HepG2 (cell line): ENCODE data around the gene PLS1. TPM values are rescaled to one million over a fixed set of nuclear protein-coding genes. Genes with fewer than 3 reads are reported as not detected.
A peak's percentile ranks its signal among the peaks of the same experiment; 100 is the strongest.

ENCODE experiments used
- BRD4 ChIP-seq: sonication (generic); formaldehyde crosslinking; IDR thresholded peaks from 2 replicates; pipeline ENCODE4 v1.4.0; 2020; ENCODE audit warnings: missing genetic modification reagents
- DNMT1 ChIP-seq: sonication (generic); formaldehyde crosslinking; IDR thresholded peaks from 2 replicates; pipeline ENCODE4 v1.5.1; 2020; ENCODE audit warnings: mild to moderate bottlenecking, missing genetic modification reagents
- ELF3 ChIP-seq: IDR thresholded peaks from 2 replicates; pipeline ENCODE4 v1.6.1; 2016; ENCODE audit warnings: missing genetic modification reagents, missing compliant biosample characterization
- ETV5 ChIP-seq: IDR thresholded peaks from 2 replicates; pipeline ENCODE4 v1.6.1; 2018; ENCODE audit warnings: missing biosample characterization, missing genetic modification reagents, inconsistent platforms, borderline replicate concordance
- HDAC1 ChIP-seq: sonication (generic); formaldehyde crosslinking; IDR thresholded peaks from 2 replicates; pipeline ENCODE4 v1.5.1; 2020; ENCODE audit warnings: mild to moderate bottlenecking, missing genetic modification reagents
- HNF4A ChIP-seq: sonication (generic); formaldehyde crosslinking; IDR thresholded peaks from 2 replicates; pipeline ENCODE4 v1.4.0; 2020; ENCODE audit warnings: missing genetic modification reagents
- MTF2 ChIP-seq: sonication (generic); formaldehyde crosslinking; IDR thresholded peaks from 2 replicates; pipeline ENCODE4 v1.5.0; 2020; ENCODE audit warnings: missing genetic modification reagents, borderline replicate concordance
- NAIF1 ChIP-seq: sonication (generic); formaldehyde crosslinking; IDR thresholded peaks from 2 replicates; pipeline ENCODE4 v1.5.0; 2020; ENCODE audit warnings: mild to moderate bottlenecking, missing genetic modification reagents, borderline replicate concordance
- NCOR1 ChIP-seq: fragments of 200-600 bp; sonication (generic); IDR thresholded peaks from 2 replicates; pipeline ENCODE4 v1.7.0; 2017; ENCODE audit warnings: antibody characterized with exemption, low read length, borderline replicate concordance
- NFIC ChIP-seq: IDR thresholded peaks from 2 replicates; pipeline ENCODE4 v1.6.1; 2012; ENCODE audit warnings: mild to moderate bottlenecking, low read length, inconsistent platforms
- PAX8 ChIP-seq: sonication (generic); formaldehyde crosslinking; IDR thresholded peaks from 2 replicates; pipeline ENCODE4 v1.8.0; 2022; ENCODE audit warnings: mild to moderate bottlenecking, missing genetic modification reagents, borderline replicate concordance
- PITX1 ChIP-seq: sonication (generic); formaldehyde crosslinking; IDR thresholded peaks from 2 replicates; pipeline ENCODE4 v1.5.1; 2020; ENCODE audit warnings: mild to moderate bottlenecking, missing genetic modification reagents
- SKI ChIP-seq: fragments of 450-650 bp; IDR thresholded peaks from one replicate; pipeline ENCODE4 v1.6.1; 2018; ENCODE audit warnings: mild to moderate bottlenecking; ENCODE audit not compliant: partially characterized antibody
- SYNCRIP ChIP-seq: fragments of 200-400 bp; formaldehyde crosslinking; IDR thresholded peaks from 2 replicates; pipeline ENCODE4 v1.6.1; 2018; ENCODE audit warnings: mild to moderate bottlenecking, low read depth, low read length; ENCODE audit not compliant: insufficient read depth
- YEATS4 ChIP-seq: sonication (generic); formaldehyde crosslinking; IDR thresholded peaks from 2 replicates; pipeline ENCODE4 v1.4.0; 2020; ENCODE audit warnings: missing genetic modification reagents, borderline replicate concordance
- ZC3H13 ChIP-seq: sonication (generic); formaldehyde crosslinking; IDR thresholded peaks from 2 replicates; pipeline ENCODE4 v1.8.1; 2023; ENCODE audit warnings: mild to moderate bottlenecking, missing genetic modification reagents, moderate library complexity
- ZFX ChIP-seq: sonication (generic); formaldehyde crosslinking; IDR thresholded peaks from 2 replicates; pipeline ENCODE4 v1.4.0; 2020; ENCODE audit warnings: mild to moderate bottlenecking, low read depth, missing genetic modification reagents, moderate library complexity
- ZNF230 ChIP-seq: sonication (generic); formaldehyde crosslinking; IDR thresholded peaks from 2 replicates; pipeline ENCODE4 v1.4.0; 2020; ENCODE audit warnings: mild to moderate bottlenecking, missing genetic modification reagents
- ZNF274 ChIP-seq: sonication (generic); formaldehyde crosslinking; IDR thresholded peaks from 2 replicates; pipeline ENCODE4 v1.5.1; 2020; ENCODE audit warnings: mild to moderate bottlenecking, missing genetic modification reagents
- ZNF317 ChIP-seq: sonication (generic); formaldehyde crosslinking; IDR thresholded peaks from 2 replicates; pipeline ENCODE4 v1.5.0; 2020; ENCODE audit warnings: mild to moderate bottlenecking, missing genetic modification reagents
- ZNF337 ChIP-seq: sonication (generic); formaldehyde crosslinking; IDR thresholded peaks from 2 replicates; pipeline ENCODE4 v1.5.1; 2020; ENCODE audit warnings: missing genetic modification reagents, low read depth, mild to moderate bottlenecking, borderline replicate concordance
- ZNF382 ChIP-seq: sonication (generic); formaldehyde crosslinking; IDR thresholded peaks from 2 replicates; pipeline ENCODE4 v1.5.0; 2020; ENCODE audit warnings: missing genetic modification reagents, mild to moderate bottlenecking, borderline replicate concordance
- ZNF549 ChIP-seq: sonication (generic); formaldehyde crosslinking; IDR thresholded peaks from 2 replicates; pipeline ENCODE4 v1.5.0; 2020; ENCODE audit warnings: missing genetic modification reagents
- ZNF629 ChIP-seq: sonication (generic); formaldehyde crosslinking; conservative IDR thresholded peaks from 2 replicates; pipeline ENCODE4 v1.5.0; 2020; ENCODE audit warnings: missing genetic modification reagents
- ZNF670 ChIP-seq: sonication (generic); formaldehyde crosslinking; IDR thresholded peaks from 2 replicates; pipeline ENCODE4 v1.8.0; 2022; ENCODE audit warnings: mild to moderate bottlenecking, missing genetic modification reagents, borderline replicate concordance
- ZNF839 ChIP-seq: sonication (generic); formaldehyde crosslinking; IDR thresholded peaks from 2 replicates; pipeline ENCODE4 v1.4.0; 2020; ENCODE audit warnings: missing genetic modification reagents, mild to moderate bottlenecking, borderline replicate concordance
- ZSCAN22 ChIP-seq: sonication (generic); formaldehyde crosslinking; IDR thresholded peaks from 2 replicates; pipeline ENCODE4 v1.4.0; 2020; ENCODE audit warnings: mild to moderate bottlenecking, missing genetic modification reagents
- polyA plus RNA-seq, 8 experiments: library from polyadenylated mRNA; depleted of rRNA in 3 of 8; stranded (reverse) in 7 of 8; unstranded in 1 of 8; fragments of >200 nt; fragmentation: Illumina TruSeq in 4 of 8; extraction: Trizol in 4 of 8; gene quantifications; 2 replicates each; pipeline versions ENCODE4 v1.2.1 to v1.2.3, GENCODE V29; 2011 to 2016; ENCODE audit warnings: low read depth in 4 of 8, missing spikeins in 1 of 8, mixed read lengths in 1 of 8; ENCODE audit not compliant: insufficient read depth in 1 of 8
- total RNA-seq, 5 experiments: library from RNA; depleted of rRNA; stranded (reverse); fragments of >200 nt; fragmentation: Illumina TruSeq; extraction: Trizol; gene quantifications; 2 replicates each; pipeline ENCODE4 v1.2.3, GENCODE V29; 2016; ENCODE audit warnings: low read depth in 1 of 5
- TF ChIP-seq, protein P1 (sequence below): IDR thresholded peaks from 2 replicates; pipeline ENCODE4 v1.6.1; 2016
- TF ChIP-seq, protein P2 (sequence below): sonication (generic); formaldehyde crosslinking; IDR thresholded peaks from 2 replicates; pipeline ENCODE4 v1.8.1; 2023; ENCODE audit warnings: mild to moderate bottlenecking, missing genetic modification reagents
- TF ChIP-seq, protein P3 (sequence below): IDR thresholded peaks from 2 replicates; pipeline ENCODE4 v1.6.1; 2016

PLS1 gene
- total and polyA plus RNA-seq, 2 of the 13 experiments (the other 11 are each of a cell fraction or from before 2014, with no cell fraction given): 11.2 to 21.1 TPM

DNA sequence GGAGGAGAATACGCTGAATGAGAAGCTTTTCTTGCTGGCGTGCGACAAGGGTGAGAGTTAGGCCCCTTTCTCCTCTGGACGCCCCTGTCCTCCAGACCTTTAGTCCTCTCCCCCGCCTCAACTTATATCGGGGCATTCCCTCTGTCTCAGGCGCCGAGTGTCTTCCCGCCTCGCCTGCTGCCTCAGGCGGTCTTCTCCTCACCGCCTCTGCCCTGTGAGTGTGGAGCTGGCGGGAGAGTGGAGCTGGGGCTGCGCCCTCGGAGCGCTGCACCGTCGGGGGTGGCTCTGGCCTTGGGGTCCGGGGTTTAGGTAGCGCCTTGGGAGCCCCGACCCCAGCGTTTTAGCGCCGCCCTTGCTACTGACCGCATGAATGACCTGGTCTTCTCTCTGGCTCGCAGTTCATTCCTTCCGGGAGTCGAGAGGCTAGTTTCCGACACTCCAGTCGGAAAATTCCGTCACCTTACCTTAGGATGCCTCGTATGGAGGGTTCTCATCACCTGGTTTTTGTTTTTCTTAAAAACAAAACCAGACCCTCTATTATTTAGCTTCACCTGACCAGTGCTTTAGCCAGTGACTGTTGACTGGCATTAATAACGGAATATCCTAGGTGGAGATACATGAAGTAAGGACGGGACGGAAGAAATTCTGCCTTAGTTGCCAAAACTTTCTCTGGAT lies 128.6 kb downstream of the PLS1 start (continued):
- TF ChIP-seq, protein P1, sequence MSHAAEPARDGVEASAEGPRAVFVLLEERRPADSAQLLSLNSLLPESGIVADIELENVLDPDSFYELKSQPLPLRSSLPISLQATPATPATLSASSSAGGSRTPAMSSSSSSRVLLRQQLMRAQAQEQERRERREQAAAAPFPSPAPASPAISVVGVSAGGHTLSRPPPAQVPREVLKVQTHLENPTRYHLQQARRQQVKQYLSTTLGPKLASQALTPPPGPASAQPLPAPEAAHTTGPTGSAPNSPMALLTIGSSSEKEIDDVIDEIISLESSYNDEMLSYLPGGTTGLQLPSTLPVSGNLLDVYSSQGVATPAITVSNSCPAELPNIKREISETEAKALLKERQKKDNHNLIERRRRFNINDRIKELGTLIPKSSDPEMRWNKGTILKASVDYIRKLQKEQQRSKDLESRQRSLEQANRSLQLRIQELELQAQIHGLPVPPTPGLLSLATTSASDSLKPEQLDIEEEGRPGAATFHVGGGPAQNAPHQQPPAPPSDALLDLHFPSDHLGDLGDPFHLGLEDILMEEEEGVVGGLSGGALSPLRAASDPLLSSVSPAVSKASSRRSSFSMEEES (CRISPR knock-in tag): no peak
- peak; percentile 25; the same call in 1 of the 2 replicates for TF ChIP-seq HNF4A (CRISPR knock-in tag)
- peak; percentile 52; the same call in 1 of the 2 replicates for TF ChIP-seq ZNF230 (CRISPR knock-in tag)
- TF ChIP-seq ZNF549 (CRISPR knock-in tag): no peak
- peak; percentile 94 for TF ChIP-seq ZC3H13 (CRISPR knock-in tag)
- peak; percentile 15 for TF ChIP-seq SKI
- TF ChIP-seq ZNF274 (CRISPR knock-in tag): 0 out of 2 replicates have a peak, but pooled peaks have one; percentile 37
- peak; percentile 28; the same call in 1 of the 2 replicates for TF ChIP-seq ETV5
- no peak; the same call in 1 of the 2 replicates for TF ChIP-seq MTF2 (CRISPR knock-in tag)
- TF ChIP-seq PAX8 (CRISPR knock-in tag): no peak
- no peak; the same call in 1 of the 2 replicates for TF ChIP-seq NCOR1
- no peak for TF ChIP-seq ZNF382
- 0 out of 2 replicates have a peak, but pooled peaks have one; percentile 8 for TF ChIP-seq DNMT1 (CRISPR knock-in tag)
- peak; percentile 45; the same call in 1 of the 2 replicates for TF ChIP-seq YEATS4 (CRISPR knock-in tag)
- TF ChIP-seq SYNCRIP: no peak
- TF ChIP-seq NAIF1 (CRISPR knock-in tag): 0 out of 2 replicates have a peak, but pooled peaks have one; percentile 36
- TF ChIP-seq ZNF629 (CRISPR knock-in tag): no peak
- TF ChIP-seq ZFX (CRISPR knock-in tag): peak; percentile 43; the same call in 1 of the 2 replicates
- peak; percentile 63; the same call in 1 of the 2 replicates for TF ChIP-seq ZNF317 (CRISPR knock-in tag)
- TF ChIP-seq HDAC1: peak; percentile 53; the same call in 1 of the 2 replicates
- TF ChIP-seq ELF3 (CRISPR knock-in tag): 0 out of 2 replicates have a peak, but pooled peaks have one; percentile 36
- TF ChIP-seq ZNF670 (CRISPR knock-in tag): no peak
- TF ChIP-seq ZSCAN22 (CRISPR knock-in tag): no peak
- no peak for TF ChIP-seq BRD4 (CRISPR knock-in tag)
- peak; percentile 76 for TF ChIP-seq PITX1 (CRISPR knock-in tag)
- TF ChIP-seq, protein P2, sequence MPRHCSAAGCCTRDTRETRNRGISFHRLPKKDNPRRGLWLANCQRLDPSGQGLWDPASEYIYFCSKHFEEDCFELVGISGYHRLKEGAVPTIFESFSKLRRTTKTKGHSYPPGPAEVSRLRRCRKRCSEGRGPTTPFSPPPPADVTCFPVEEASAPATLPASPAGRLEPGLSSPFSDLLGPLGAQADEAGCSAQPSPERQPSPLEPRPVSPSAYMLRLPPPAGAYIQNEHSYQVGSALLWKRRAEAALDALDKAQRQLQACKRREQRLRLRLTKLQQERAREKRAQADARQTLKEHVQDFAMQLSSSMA (CRISPR knock-in tag): peak; percentile 61; the same call in 1 of the 2 replicates
- no peak for TF ChIP-seq ZNF839 (CRISPR knock-in tag)
- TF ChIP-seq ZNF337: peak; percentile 69; the same call in 1 of the 2 replicates
- 0 out of 2 replicates have a peak, but pooled peaks have one; percentile 53 for TF ChIP-seq NFIC
- TF ChIP-seq, protein P3, sequence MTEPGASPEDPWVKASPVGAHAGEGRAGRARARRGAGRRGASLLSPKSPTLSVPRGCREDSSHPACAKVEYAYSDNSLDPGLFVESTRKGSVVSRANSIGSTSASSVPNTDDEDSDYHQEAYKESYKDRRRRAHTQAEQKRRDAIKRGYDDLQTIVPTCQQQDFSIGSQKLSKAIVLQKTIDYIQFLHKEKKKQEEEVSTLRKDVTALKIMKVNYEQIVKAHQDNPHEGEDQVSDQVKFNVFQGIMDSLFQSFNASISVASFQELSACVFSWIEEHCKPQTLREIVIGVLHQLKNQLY (CRISPR knock-in tag): no peak
